ENCODE measurements around the gene MEIOB. TPM values are rescaled to one million over a fixed set of nuclear protein-coding genes. Genes with fewer than 3 reads are reported as not detected.
"Not testable (repeated sequence)": the region's sequence is repeated elsewhere in the genome, so short reads cannot be mapped to it uniquely, and the experiment has no call there.

MEIOB gene
- not detected for total RNA-seq

- Histone ChIP-seq H3K27me3 (ENCODE audit: insufficient read depth, low read length) (peaks cover 12% of the 10 kb centered on the region), H3K4me1 (ENCODE audit: insufficient read depth, low read length) (no peaks in the 10 kb centered on the region), H3K4me3 (ENCODE audit: low read length) (no peak within 1 kb of the TSS), H3K9me3 (ENCODE audit: low read depth, low read length) (no peaks in the 10 kb centered on the region)
Measured at GRCh38 chr16:1871974-1872635, at the start of gene MEIOB. MEIOB (minus strand) TSS chr16:1872164; CDS start chr16:1868175, 3,989 bp downstream.

- Histone ChIP-seq H3K27me3 (ENCODE audit: insufficient read depth, low read length) (peaks cover 61% of the 10 kb centered on the region), H3K4me1 (ENCODE audit: insufficient read depth, low read length) (peaks cover 4% of the 10 kb centered on the region), H3K4me3 (ENCODE audit: low read length) (no peak overlapping the region)
Measured at GRCh38 chr16:1920727-1921171, 48.8 kb upstream of the MEIOB start.

GRCh38 chr16:1920122-1920521 lies 48.2 kb upstream of the MEIOB start:
- H3K9me3 ChIP-seq (ENCODE audit: low read depth, low read length); H3K4me1 ChIP-seq (ENCODE audit: insufficient read depth, low read length); H3K4me3 ChIP-seq (ENCODE audit: low read length): not testable (repeated sequence)
- H3K27me3 ChIP-seq (ENCODE audit: insufficient read depth, low read length), result peaks cover 62% of the 10 kb centered on the region

More at GRCh38 chr16:1920727-1921171, 48.8 kb upstream of the MEIOB start:
- H3K9me3 ChIP-seq (ENCODE audit: low read depth, low read length), result no peaks in the 10 kb centered on the region

- H3K4me1 ChIP-seq (ENCODE audit: insufficient read depth, low read length), result peaks cover 4% of the 10 kb centered on the region
Measured at GRCh38 chr16:1919327-1919998, 47.5 kb upstream of the MEIOB start.

GRCh38 chr16:1918351-1919326 lies 46.7 kb upstream of the MEIOB start, which contains the start of gene HS3ST6:
HS3ST6 (minus strand) TSS chr16:1918415; CDS start chr16:1918323, 92 bp downstream.
- H3K4me3 ChIP-seq (ENCODE audit: low read length), result no peak within 1 kb of the TSS
- H3K9me3 ChIP-seq (ENCODE audit: low read depth, low read length), result no peaks in the 10 kb centered on the region
- H3K4me1 ChIP-seq (ENCODE audit: insufficient read depth, low read length), result peaks cover 3% of the 10 kb centered on the region
- H3K27me3 ChIP-seq (ENCODE audit: insufficient read depth, low read length), result peaks cover 57% of the 10 kb centered on the region

More at GRCh38 chr16:1919327-1919998, 47.5 kb upstream of the MEIOB start:
- no peaks in the 10 kb centered on the region for H3K9me3 ChIP-seq (ENCODE audit: low read depth, low read length)
- peaks cover 62% of the 10 kb centered on the region for H3K27me3 ChIP-seq (ENCODE audit: insufficient read depth, low read length)
- H3K4me3 ChIP-seq (ENCODE audit: low read length), result no peak overlapping the region

- Histone ChIP-seq H3K4me1 (ENCODE audit: insufficient read depth, low read length) (no peaks in the 10 kb centered on the region), H3K27me3 (ENCODE audit: insufficient read depth, low read length) (peaks cover 48% of the 10 kb centered on the region), H3K9me3 (ENCODE audit: low read depth, low read length) (no peaks in the 10 kb centered on the region), H3K4me3 (ENCODE audit: low read length) (no peak overlapping the region)
Measured at GRCh38 chr16:1917665-1918350, 45.8 kb upstream of the MEIOB start.

- H3K27me3 ChIP-seq (ENCODE audit: insufficient read depth, low read length), result peaks cover 42% of the 10 kb centered on the region
Measured at GRCh38 chr16:1917056-1917664, 45.2 kb upstream of the MEIOB start.

GRCh38 chr16:1916640-1916990 lies 44.7 kb upstream of the MEIOB start:
- H3K4me3 ChIP-seq (ENCODE audit: low read length), result no peak overlapping the region
- H3K9me3 ChIP-seq (ENCODE audit: low read depth, low read length), result no peaks in the 10 kb centered on the region
- peaks cover 39% of the 10 kb centered on the region for H3K27me3 ChIP-seq (ENCODE audit: insufficient read depth, low read length)
- no peaks in the 10 kb centered on the region for H3K4me1 ChIP-seq (ENCODE audit: insufficient read depth, low read length)

More at GRCh38 chr16:1917056-1917664, 45.2 kb upstream of the MEIOB start:
- H3K4me3 ChIP-seq (ENCODE audit: low read length), result no peak overlapping the region
- H3K4me1 ChIP-seq (ENCODE audit: insufficient read depth, low read length), result no peaks in the 10 kb centered on the region
- no peaks in the 10 kb centered on the region for H3K9me3 ChIP-seq (ENCODE audit: low read depth, low read length)

- Histone ChIP-seq H3K27me3 (ENCODE audit: insufficient read depth, low read length) (peaks cover 34% of the 10 kb centered on the region), H3K9me3 (ENCODE audit: low read depth, low read length) (no peaks in the 10 kb centered on the region), H3K4me3 (ENCODE audit: low read length) (no peak overlapping the region), H3K4me1 (ENCODE audit: insufficient read depth, low read length) (no peaks in the 10 kb centered on the region)
Measured at GRCh38 chr16:1915732-1916639, 44.0 kb upstream of the MEIOB start.

- no peaks in the 10 kb centered on the region for H3K4me1 ChIP-seq (ENCODE audit: insufficient read depth, low read length)
- H3K27me3 ChIP-seq (ENCODE audit: insufficient read depth, low read length), result peaks cover 25% of the 10 kb centered on the region
- no peaks in the 10 kb centered on the region for H3K9me3 ChIP-seq (ENCODE audit: low read depth, low read length)
- no peak overlapping the region for H3K4me3 ChIP-seq (ENCODE audit: low read length)
Measured at GRCh38 chr16:1914988-1915387, 43.0 kb upstream of the MEIOB start.

GRCh38 chr16:1914084-1914608 lies 42.2 kb upstream of the MEIOB start:
- Histone ChIP-seq H3K9me3 (ENCODE audit: low read depth, low read length) (no peaks in the 10 kb centered on the region), H3K4me3 (ENCODE audit: low read length) (no peak overlapping the region), H3K4me1 (ENCODE audit: insufficient read depth, low read length) (no peaks in the 10 kb centered on the region), H3K27me3 (ENCODE audit: insufficient read depth, low read length) (peaks cover 17% of the 10 kb centered on the region)

GRCh38 chr16:1913327-1914083 lies 41.5 kb upstream of the MEIOB start:
- Histone ChIP-seq H3K4me1 (ENCODE audit: insufficient read depth, low read length) (no peaks in the 10 kb centered on the region), H3K27me3 (ENCODE audit: insufficient read depth, low read length) (peaks cover 12% of the 10 kb centered on the region), H3K4me3 (ENCODE audit: low read length) (no peak overlapping the region), H3K9me3 (ENCODE audit: low read depth, low read length) (no peaks in the 10 kb centered on the region)

GRCh38 chr16:1912215-1912543 lies 40.2 kb upstream of the MEIOB start:
- no peaks in the 10 kb centered on the region for H3K9me3 ChIP-seq (ENCODE audit: low read depth, low read length)
- H3K4me3 ChIP-seq (ENCODE audit: low read length), result no peak overlapping the region
- H3K4me1 ChIP-seq (ENCODE audit: insufficient read depth, low read length), result no peaks in the 10 kb centered on the region
- peaks cover 7% of the 10 kb centered on the region for H3K27me3 ChIP-seq (ENCODE audit: insufficient read depth, low read length)
